H1 (cell line): ENCODE measurements around the gene COX19. TPM values are rescaled to one million over a fixed set of nuclear protein-coding genes. Genes with fewer than 3 reads are reported as not detected.

Experiments
- CHD2 ChIP-seq: IDR thresholded peaks from 2 replicates; pipeline ENCODE4 v1.6.1; 2012; ENCODE audit warnings: low read length, improper control_type of control experiment
- MAFK ChIP-seq: IDR thresholded peaks from 2 replicates; pipeline ENCODE4 v1.6.1; 2012; ENCODE audit warnings: low read depth, mild to moderate bottlenecking, improper control_type of control experiment, low read length
- SIRT6 ChIP-seq: IDR thresholded peaks from one replicate; pipeline ENCODE4 v1.7.1; 2012; ENCODE audit warnings: low read length, inconsistent platforms
- TEAD4 ChIP-seq: IDR thresholded peaks from 2 replicates; pipeline ENCODE4 v1.6.1; 2012; ENCODE audit warnings: low read depth, low read length, inconsistent platforms, mixed read lengths
- polyA plus RNA-seq, 7 experiments: library from polyadenylated mRNA; depleted of rRNA in 3 of 7; stranded (reverse) in 5 of 7; unstranded in 2 of 7; fragments of >200 nt in 5 of 7; fragments of 200-250 nt in 2 of 7; gene quantifications; 1 replicate in 5 of 7; 2 replicates in 1 of 7; 4 replicates in 1 of 7; pipeline versions ENCODE4 v1.2.1 to v1.2.3, GENCODE V29; 2011 to 2013; ENCODE audit warnings: missing spikeins in 2 of 7, mixed read lengths in 2 of 7
- total RNA-seq: library from RNA; stranded (reverse); fragmentation: NEBNext Ultra II Directional; extraction: Animal tissue kit (Norgen Biotek cat#: 25700); gene quantifications from 2 replicates; pipeline ENCODE4 v1.2.1, GENCODE V29; 2021
- TF ChIP-seq, protein P1 (sequence below): fragments of 300-600 bp; sonication (generic); IDR thresholded peaks from 2 replicates; pipeline ENCODE4 v1.7.1; 2012; ENCODE audit warnings: low read length, moderate library complexity, mild to moderate bottlenecking, inconsistent platforms; ENCODE audit not compliant: insufficient replicate concordance
- TF ChIP-seq, protein P2 (sequence below): IDR thresholded peaks from 2 replicates; pipeline ENCODE4 v1.6.1; 2011; ENCODE audit warnings: low read depth, mild to moderate bottlenecking, low read length; ENCODE audit not compliant: insufficient read depth
- TF ChIP-seq, protein P3 (sequence below): IDR thresholded peaks from 2 replicates; pipeline ENCODE4 v1.6.1; 2012; ENCODE audit warnings: inconsistent platforms
- TF ChIP-seq, protein P4 (sequence below): IDR thresholded peaks from 2 replicates; pipeline ENCODE4 v1.6.1; 2012; ENCODE audit warnings: inconsistent platforms

COX19 gene
- total and polyA plus RNA-seq, 2 of the 8 experiments (the other 6 are each of a cell fraction or from before 2014, with no cell fraction given): 3.9 to 7.9 TPM

DNA sequence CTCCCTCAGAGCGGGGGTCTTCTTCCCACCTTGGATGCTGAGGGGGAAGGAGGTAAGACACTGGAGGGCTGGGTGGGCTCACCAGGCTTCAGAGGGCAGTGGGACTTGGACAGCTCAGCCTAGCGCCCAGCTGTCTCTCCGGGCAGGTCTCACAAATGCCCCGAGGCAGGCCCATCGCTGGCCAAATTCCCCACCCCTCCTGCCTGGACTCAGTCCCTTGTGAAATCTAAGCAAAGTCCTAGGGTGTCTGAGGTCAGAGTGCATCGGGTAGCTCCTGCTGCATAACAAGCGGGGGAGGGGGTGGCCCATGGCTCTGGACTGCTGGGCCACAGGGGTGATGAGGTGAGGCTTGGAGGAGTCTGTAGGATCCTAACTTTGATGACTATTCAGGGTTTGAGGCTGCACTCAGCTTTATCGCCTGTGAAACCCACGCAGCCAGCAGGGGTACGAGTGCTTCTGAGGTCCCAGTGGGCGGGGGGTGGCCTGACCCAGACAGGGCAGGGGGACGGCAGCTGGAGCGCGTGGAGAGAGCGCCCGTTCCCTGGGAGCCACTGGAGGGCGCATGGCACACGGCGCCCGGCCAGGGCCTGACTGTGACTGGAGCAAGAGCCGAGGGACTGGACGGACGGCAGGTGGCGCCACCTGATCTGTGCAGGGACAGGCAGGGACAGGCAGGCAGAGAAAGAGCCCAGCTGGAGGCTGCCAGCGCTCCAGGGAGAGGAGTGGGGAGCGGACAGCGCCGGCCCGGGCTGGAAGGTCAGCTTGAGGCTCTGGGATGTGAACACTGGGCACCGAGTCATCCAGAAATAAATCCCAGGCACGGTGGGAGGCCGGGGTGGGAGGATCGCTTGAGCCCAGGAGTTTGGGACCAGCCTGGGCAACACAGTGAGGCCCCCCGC, 17.6 kb upstream of the COX19 start (continued):
- TF ChIP-seq, protein P1, sequence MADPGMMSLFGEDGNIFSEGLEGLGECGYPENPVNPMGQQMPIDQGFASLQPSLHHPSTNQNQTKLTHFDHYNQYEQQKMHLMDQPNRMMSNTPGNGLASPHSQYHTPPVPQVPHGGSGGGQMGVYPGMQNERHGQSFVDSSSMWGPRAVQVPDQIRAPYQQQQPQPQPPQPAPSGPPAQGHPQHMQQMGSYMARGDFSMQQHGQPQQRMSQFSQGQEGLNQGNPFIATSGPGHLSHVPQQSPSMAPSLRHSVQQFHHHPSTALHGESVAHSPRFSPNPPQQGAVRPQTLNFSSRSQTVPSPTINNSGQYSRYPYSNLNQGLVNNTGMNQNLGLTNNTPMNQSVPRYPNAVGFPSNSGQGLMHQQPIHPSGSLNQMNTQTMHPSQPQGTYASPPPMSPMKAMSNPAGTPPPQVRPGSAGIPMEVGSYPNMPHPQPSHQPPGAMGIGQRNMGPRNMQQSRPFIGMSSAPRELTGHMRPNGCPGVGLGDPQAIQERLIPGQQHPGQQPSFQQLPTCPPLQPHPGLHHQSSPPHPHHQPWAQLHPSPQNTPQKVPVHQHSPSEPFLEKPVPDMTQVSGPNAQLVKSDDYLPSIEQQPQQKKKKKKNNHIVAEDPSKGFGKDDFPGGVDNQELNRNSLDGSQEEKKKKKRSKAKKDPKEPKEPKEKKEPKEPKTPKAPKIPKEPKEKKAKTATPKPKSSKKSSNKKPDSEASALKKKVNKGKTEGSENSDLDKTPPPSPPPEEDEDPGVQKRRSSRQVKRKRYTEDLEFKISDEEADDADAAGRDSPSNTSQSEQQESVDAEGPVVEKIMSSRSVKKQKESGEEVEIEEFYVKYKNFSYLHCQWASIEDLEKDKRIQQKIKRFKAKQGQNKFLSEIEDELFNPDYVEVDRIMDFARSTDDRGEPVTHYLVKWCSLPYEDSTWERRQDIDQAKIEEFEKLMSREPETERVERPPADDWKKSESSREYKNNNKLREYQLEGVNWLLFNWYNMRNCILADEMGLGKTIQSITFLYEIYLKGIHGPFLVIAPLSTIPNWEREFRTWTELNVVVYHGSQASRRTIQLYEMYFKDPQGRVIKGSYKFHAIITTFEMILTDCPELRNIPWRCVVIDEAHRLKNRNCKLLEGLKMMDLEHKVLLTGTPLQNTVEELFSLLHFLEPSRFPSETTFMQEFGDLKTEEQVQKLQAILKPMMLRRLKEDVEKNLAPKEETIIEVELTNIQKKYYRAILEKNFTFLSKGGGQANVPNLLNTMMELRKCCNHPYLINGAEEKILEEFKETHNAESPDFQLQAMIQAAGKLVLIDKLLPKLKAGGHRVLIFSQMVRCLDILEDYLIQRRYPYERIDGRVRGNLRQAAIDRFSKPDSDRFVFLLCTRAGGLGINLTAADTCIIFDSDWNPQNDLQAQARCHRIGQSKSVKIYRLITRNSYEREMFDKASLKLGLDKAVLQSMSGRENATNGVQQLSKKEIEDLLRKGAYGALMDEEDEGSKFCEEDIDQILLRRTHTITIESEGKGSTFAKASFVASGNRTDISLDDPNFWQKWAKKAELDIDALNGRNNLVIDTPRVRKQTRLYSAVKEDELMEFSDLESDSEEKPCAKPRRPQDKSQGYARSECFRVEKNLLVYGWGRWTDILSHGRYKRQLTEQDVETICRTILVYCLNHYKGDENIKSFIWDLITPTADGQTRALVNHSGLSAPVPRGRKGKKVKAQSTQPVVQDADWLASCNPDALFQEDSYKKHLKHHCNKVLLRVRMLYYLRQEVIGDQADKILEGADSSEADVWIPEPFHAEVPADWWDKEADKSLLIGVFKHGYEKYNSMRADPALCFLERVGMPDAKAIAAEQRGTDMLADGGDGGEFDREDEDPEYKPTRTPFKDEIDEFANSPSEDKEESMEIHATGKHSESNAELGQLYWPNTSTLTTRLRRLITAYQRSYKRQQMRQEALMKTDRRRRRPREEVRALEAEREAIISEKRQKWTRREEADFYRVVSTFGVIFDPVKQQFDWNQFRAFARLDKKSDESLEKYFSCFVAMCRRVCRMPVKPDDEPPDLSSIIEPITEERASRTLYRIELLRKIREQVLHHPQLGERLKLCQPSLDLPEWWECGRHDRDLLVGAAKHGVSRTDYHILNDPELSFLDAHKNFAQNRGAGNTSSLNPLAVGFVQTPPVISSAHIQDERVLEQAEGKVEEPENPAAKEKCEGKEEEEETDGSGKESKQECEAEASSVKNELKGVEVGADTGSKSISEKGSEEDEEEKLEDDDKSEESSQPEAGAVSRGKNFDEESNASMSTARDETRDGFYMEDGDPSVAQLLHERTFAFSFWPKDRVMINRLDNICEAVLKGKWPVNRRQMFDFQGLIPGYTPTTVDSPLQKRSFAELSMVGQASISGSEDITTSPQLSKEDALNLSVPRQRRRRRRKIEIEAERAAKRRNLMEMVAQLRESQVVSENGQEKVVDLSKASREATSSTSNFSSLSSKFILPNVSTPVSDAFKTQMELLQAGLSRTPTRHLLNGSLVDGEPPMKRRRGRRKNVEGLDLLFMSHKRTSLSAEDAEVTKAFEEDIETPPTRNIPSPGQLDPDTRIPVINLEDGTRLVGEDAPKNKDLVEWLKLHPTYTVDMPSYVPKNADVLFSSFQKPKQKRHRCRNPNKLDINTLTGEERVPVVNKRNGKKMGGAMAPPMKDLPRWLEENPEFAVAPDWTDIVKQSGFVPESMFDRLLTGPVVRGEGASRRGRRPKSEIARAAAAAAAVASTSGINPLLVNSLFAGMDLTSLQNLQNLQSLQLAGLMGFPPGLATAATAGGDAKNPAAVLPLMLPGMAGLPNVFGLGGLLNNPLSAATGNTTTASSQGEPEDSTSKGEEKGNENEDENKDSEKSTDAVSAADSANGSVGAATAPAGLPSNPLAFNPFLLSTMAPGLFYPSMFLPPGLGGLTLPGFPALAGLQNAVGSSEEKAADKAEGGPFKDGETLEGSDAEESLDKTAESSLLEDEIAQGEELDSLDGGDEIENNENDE: no peak
- TF ChIP-seq, protein P2, sequence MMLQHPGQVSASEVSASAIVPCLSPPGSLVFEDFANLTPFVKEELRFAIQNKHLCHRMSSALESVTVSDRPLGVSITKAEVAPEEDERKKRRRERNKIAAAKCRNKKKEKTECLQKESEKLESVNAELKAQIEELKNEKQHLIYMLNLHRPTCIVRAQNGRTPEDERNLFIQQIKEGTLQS: peak; percentile 63; the same call in 1 of the 2 replicates
- TF ChIP-seq SIRT6: no peak
- TF ChIP-seq, protein P3, sequence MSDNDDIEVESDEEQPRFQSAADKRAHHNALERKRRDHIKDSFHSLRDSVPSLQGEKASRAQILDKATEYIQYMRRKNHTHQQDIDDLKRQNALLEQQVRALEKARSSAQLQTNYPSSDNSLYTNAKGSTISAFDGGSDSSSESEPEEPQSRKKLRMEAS: peak; percentile 92
- TF ChIP-seq MAFK: no peak
- TF ChIP-seq, protein P4, sequence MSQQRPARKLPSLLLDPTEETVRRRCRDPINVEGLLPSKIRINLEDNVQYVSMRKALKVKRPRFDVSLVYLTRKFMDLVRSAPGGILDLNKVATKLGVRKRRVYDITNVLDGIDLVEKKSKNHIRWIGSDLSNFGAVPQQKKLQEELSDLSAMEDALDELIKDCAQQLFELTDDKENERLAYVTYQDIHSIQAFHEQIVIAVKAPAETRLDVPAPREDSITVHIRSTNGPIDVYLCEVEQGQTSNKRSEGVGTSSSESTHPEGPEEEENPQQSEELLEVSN: peak; percentile 30; the same call in 1 of the 2 replicates
- TF ChIP-seq TEAD4: 0 out of 2 replicates have a peak, but pooled peaks have one; percentile 2
- TF ChIP-seq CHD2: 0 out of 2 replicates have a peak, but pooled peaks have one; percentile 43
